Activated CD8-positive, alpha-beta memory T cell treated with anti-CD3 and anti-CD28 coated beads for 36 hours (primary cell): ENCODE data around the gene ADGRG1. TPM values are rescaled to one million over a fixed set of nuclear protein-coding genes. Genes with fewer than 3 reads are reported as not detected.
"Not testable (repeated sequence)": the region's sequence is repeated elsewhere in the genome, so short reads cannot be mapped to it uniquely, and the experiment has no call there.

Source experiments
- CTCF ChIA-PET: fragments of 350-600 bp; sonication (Branson Sonifier 250); formaldehyde crosslinking; loops from one replicate; lab custom pipeline; 2021; ENCODE audit warnings: antibody characterized with exemption; lab: Charles Lee
- POLR2A ChIA-PET: fragments of 350-600 bp; sonication (Branson Sonifier 250); formaldehyde crosslinking; loops from one replicate; lab custom pipeline; 2021; ENCODE audit warnings: antibody characterized with exemption; lab: Charles Lee
- total RNA-seq, 2 experiments: library from RNA; stranded (reverse); gene quantifications; one replicate each; pipeline ENCODE4 v1.2.3, GENCODE V29; 2021

Gene ADGRG1
- total RNA-seq, 2 experiments from 2014 or later = 21.0 to 23.0 TPM

DNA sequence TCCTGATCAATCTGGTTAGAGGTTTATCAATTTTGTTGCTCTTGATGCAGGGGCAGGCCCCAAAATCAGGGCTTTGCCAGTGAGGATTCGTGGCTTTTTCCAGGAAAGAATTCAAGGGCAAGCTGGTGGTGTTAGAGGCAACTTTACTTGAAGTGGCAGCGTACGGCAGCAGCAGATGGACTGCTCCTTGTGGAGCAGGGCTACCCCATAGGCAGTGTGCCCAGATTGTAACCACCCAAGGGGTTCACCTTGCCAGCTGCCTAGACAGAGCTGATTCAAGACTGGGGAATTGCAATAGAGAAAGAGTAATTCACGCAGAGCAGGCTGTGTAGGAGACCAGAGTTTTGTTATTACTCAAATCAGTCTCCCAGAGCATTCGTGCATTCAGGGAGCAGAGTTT lies 82.9 kb downstream of the ADGRG1 start:
- ChIA-PET POLR2A (interaction anchor here (0.6 kb wide), 1 partner anchor 67 kb away, joined by 4 read pairs; no protein-coding TSS in a partner anchor), CTCF (interaction anchor here (1.0 to 2.0 kb wide), 3 partner anchors 63 to 141 kb away, joined by 3 to 10 read pairs (median 3); no protein-coding TSS in a partner anchor)

DNA sequence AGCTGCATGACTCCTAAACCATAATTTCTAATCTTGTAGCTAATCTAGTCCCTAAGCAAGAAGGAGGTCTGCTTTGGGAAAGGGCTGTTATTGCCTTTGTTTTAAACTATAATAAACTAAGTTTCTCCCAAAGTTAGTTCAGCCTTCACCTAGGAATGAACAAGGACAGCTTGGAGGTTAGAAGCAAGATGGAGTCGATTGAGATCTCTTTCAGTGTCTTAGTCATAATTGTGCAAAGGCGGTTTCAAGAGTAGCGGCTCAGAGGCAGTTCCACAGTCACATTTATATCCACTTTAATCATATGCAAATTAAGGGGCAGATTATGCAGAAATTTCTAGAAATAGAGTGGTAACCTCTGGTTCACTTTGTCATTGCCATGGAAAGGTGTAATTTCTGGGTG lies 83.6 kb downstream of the ADGRG1 start:
- POLR2A ChIA-PET = no interaction called here
- CTCF ChIA-PET = interaction anchor here (1.0 to 2.0 kb wide), 4 partner anchors 9 to 141 kb away, joined by 3 to 10 read pairs (median 3); no protein-coding TSS in a partner anchor

DNA sequence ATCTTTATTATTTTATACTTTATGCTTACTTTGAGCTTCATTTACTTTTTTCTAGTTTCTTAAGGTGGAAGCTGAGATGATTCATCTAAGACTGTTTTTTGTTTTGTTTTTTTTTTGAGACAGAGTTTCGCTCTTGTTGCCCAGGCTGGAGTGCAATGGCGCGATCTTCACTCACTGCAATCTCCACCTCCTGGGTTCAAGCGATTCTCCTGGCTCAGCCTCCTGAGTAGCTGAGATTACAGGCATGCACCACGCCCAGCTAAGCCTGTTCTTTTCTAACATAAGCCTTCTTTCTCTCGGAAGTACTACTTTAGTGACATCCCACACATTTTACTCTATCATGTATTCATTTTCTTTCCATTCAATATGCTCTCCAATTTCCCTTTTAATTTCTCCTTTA lies 84.1 kb downstream of the ADGRG1 start:
- CTCF ChIA-PET = interaction anchor here (1.1 to 2.0 kb wide), 2 partner anchors 9 to 136 kb away, joined by 3 to 10 read pairs; no protein-coding TSS in a partner anchor
- POLR2A ChIA-PET = not testable (repeated sequence)

DNA sequence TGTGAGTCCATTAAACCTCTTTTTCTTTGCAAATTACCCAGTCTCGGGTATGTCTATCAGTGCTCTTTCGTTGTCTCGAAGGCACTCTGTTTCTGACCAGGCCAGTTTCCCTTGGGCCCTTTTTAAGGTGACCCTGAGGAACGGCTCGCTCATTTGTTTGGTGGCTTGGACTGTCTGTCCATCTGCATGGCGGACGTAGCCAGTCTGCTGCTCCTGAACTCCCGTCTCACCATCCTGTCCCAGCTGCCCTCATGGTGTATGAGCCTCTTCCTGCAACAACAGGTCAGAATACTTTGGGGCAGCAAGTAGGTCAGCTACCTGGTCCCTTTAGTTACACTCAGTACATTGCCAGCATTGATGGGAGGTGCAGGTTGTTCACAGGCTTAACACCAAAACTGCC lies 85.2 kb downstream of the ADGRG1 start:
- ChIA-PET CTCF (no interaction called here), POLR2A (no interaction called here)

DNA sequence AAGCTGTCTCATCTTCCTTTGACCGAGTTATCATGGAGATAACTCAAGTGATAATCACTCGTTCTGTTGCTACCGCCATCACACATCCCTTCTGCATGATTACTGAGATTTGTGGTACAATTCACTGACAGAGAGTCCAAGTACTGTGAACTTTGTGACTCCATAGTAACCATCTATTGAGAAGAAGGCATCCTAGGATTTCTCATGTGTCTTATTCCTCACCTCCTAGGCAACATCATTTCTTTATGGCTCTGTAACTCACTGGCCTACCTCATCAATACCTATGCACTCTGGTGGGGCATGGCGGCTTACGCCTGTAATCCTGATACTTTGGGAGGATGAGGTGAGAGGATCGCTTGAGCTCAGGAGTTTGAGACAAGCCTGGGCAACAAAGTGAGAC lies 85.6 kb downstream of the ADGRG1 start:
- ChIA-PET CTCF (no interaction called here), POLR2A (no interaction called here)

Other genes starting within 250 kb of the ADGRG1 start
- 1 to 10 TPM; 5.3 to 6.2 TPM for gene CCL17, start 223.9 kb upstream of the ADGRG1 start, total RNA-seq
- gene CIAPIN1, start 181.2 kb upstream of the ADGRG1 start, total RNA-seq = 10 to 100 TPM; 71.6 to 74.0 TPM
- 10 to 100 TPM; 47.4 to 56.3 TPM for gene COQ9, start 181.2 kb upstream of the ADGRG1 start, total RNA-seq
- 10 to 100 TPM; 81.8 to 85.5 TPM for gene POLR2C, start 166.0 kb upstream of the ADGRG1 start, total RNA-seq
- 1 to 10 TPM; 4.9 to 5.8 TPM for gene DOK4, start 142.1 kb upstream of the ADGRG1 start, total RNA-seq
- gene CCDC102A, start 92.1 kb upstream of the ADGRG1 start, total RNA-seq = 10 to 100 TPM; 17.2 to 18.5 TPM
- gene ADGRG5, start 86.0 kb upstream of the ADGRG1 start, total RNA-seq = 10 to 100 TPM; 29.1 to 30.6 TPM
- gene ADGRG3, start 39.7 kb downstream of the ADGRG1 start, total RNA-seq = not detected
- gene DRC7, start 66.2 kb downstream of the ADGRG1 start, total RNA-seq = not detected
- 10 to 100 TPM; 58.6 to 64.3 TPM for gene KATNB1, start 107.1 kb downstream of the ADGRG1 start, total RNA-seq
- 1 to 10 TPM; 3.0 to 3.1 TPM for gene KIFC3, start 173.9 kb downstream of the ADGRG1 start, total RNA-seq